Heart left ventricle (tissue), 16 donors: Measurements from ENCODE around the gene PDHB. TPM values are rescaled to one million over a fixed set of nuclear protein-coding genes. Genes with fewer than 3 reads are reported as not detected.

Experiments used
- ATAC-seq, 4 donors: fragments of 200-7000 bp; cut with Tn5 transposase; one replicate each; pipeline ENCODE4 v1.9.1; 2020 to 2022; ENCODE audit warnings: moderate library complexity in 4 of 4, mild to moderate bottlenecking in 3 of 4, moderate number of reproducible peaks in 1 of 4
- DNase-seq, 5 donors: peaks; one replicate each; pipeline ENCODE4 v3.0.0-alpha.2; 2020
- H3K27ac ChIP-seq, 12 donors: fragments of 200-600 bp; sonication (generic) in 4 of 12; one replicate each; pipeline versions ENCODE4 v1.5.0 to v1.8.0; 2016 to 2022; ENCODE audit warnings: mild to moderate bottlenecking in 2 of 12
- H3K27me3 ChIP-seq, 9 donors: fragments of 200-600 bp; sonication (generic) in 2 of 9; one replicate each; pipeline versions ENCODE4 v1.5.1 to v1.8.0; 2016 to 2022; ENCODE audit warnings: mild to moderate bottlenecking in 3 of 9
- H3K36me3 ChIP-seq, 9 donors: fragments of 200-600 bp; sonication (generic) in 2 of 9; one replicate each; pipeline versions ENCODE4 v1.5.0 to v1.8.0; 2018 to 2022; ENCODE audit warnings: mild to moderate bottlenecking in 2 of 9
- H3K4me1 ChIP-seq, 12 donors: fragments of 200-600 bp; sonication (generic) in 4 of 12; one replicate each; pipeline versions ENCODE4 v1.5.0 to v1.8.0; 2016 to 2022; ENCODE audit warnings: mild to moderate bottlenecking in 3 of 12
- H3K4me3 ChIP-seq, 12 donors: fragments of 200-600 bp; sonication (generic) in 4 of 12; one replicate each; pipeline versions ENCODE4 v1.5.0 to v1.8.0; 2017 to 2022; ENCODE audit warnings: mild to moderate bottlenecking in 9 of 12, moderate library complexity in 4 of 12
- H3K9me3 ChIP-seq, 12 donors: fragments of 200-600 bp; sonication (generic) in 4 of 12; one replicate each; pipeline versions ENCODE4 v1.5.0 to v1.8.0; 2016 to 2022; ENCODE audit warnings: mild to moderate bottlenecking in 1 of 12
- CTCF ChIP-seq, 12 donors: fragments of 200-600 bp; sonication (generic) in 4 of 12; IDR thresholded peaks; one replicate each; pipeline versions ENCODE4 v1.5.0 to v1.8.0; 2018 to 2022; ENCODE audit warnings: antibody characterized with exemption in 12 of 12, mild to moderate bottlenecking in 5 of 12
- POLR2A ChIP-seq, 2 donors: fragments of 450-650 bp; IDR thresholded peaks; one replicate each; pipeline ENCODE4 v1.6.1; 2017; ENCODE audit warnings: antibody characterized with exemption in 2 of 2, mild to moderate bottlenecking in 2 of 2, moderate library complexity in 2 of 2
- WGBS, 4 donors: extraction: QIAGEN DNeasy Blood & Tissue Kit in 2 of 4; methylation state at CpG; one replicate each; pipeline versions ENCODE4 v1.1.5 to v1.1.7; 2013 to 2018; 5-methylcytosine and 5-hydroxymethylcytosine counted together
- intact Hi-C, 10 donors: fragments of 100-400 bp; cut with DNase I; formaldehyde crosslinking; loops; one replicate each; pipeline versions ENCODE4 v1.11.1 to v1.14.2; 2022
- long read RNA-seq, 3 donors: library from polyadenylated mRNA; unstranded; transcript quantifications; one replicate each; pipeline ENCODE4 v2.0.0, GENCODE V29; 2020 to 2021
- polyA plus RNA-seq, 2 donors: library from polyadenylated mRNA; stranded (reverse); fragments of 200-250 nt; gene quantifications; one replicate each; pipeline ENCODE4 v1.2.3, GENCODE V29; 2013
- total RNA-seq, 9 donors: library from RNA; depleted of rRNA in 2 of 9; stranded (reverse); fragments of >200 nt in 2 of 9; fragmentation: NEBNext Ultra II Directional in 3 of 9; extraction: Animal tissue kit (Norgen Biotek cat#: 25700) in 3 of 9; gene quantifications; one replicate each; pipeline versions ENCODE4 v1.1.0 to v1.2.4, GENCODE V29; 2016 to 2023
- donor health status: ischemic (EF 13 %, LVEDD 7.1; RV severe dilation, severe dysfunction).
- donor health status: healthy with polysubstance abuse.
- donor health status: DM: no; HTN: yes; CAD: no.
- donor health status: DM: no; HTN: no; CAD: no.
- donor health status: ischemic (EF 25% LVEDD 6.9; RV normal size, moderate dysfunction).
- donor health status: ischemic (EF 25% LVEDD 5.7; RV mildly dilated, moderate dysfunction).
- donor health status: healthy.
- donor health status: DM: yes; HTN: yes; CAD: no.
- donor health status: ischemic (EF 35%, LVEDD 5.7; RV mildly dilated, moderate dysfunction).
- donor health status: nonischemic (EF 11% LVEDD 7.7; RV severe dilation, severe dysfunction).
- donor health status: DM: yes; HTN: yes; CAD: no.
- donor health status: PGD.
- donor health status: ischemic (EF 29% LVEDD 5.4; RV normal size, mild dysfunction).
- donor health status: nonischemic (EF 23%, LVEDD 6.1; RV moderate dilation, normal function).

The PDHB gene
- total RNA-seq = 100 to 1,000 TPM; 154 to 274 (median 192) TPM
- polyA plus RNA-seq = 100 to 1,000 TPM; 133 to 257 TPM
- long read RNA-seq, donor 1, transcript PDHB-201 (10 exons, 1,527 nt) = major isoform, 359 of 408 reads
- long read RNA-seq, donor 1, transcript PDHB-202 (9 exons, 1,478 nt) = minor isoform, 6 of 408 reads
- long read RNA-seq, donor 1, partial matches to known transcripts = 7 of 408 reads
- long read RNA-seq, donor 1, other reads (novel, unspliced or antisense) = 33 of 408 reads
- long read RNA-seq, donor 2, transcript PDHB-202 (9 exons, 1,478 nt) = minor isoform, 12 of 1,011 reads
- long read RNA-seq, donor 2, transcript PDHB-201 (10 exons, 1,527 nt) = major isoform, 943 of 1,011 reads
- long read RNA-seq, donor 2, transcript PDHB-203 (9 exons, 1,535 nt) = minor isoform, 9 of 1,011 reads
- long read RNA-seq, donor 2, partial matches to known transcripts = 23 of 1,011 reads
- long read RNA-seq, donor 2, other reads (novel, unspliced or antisense) = 24 of 1,011 reads
- long read RNA-seq, donor 3, transcript PDHB-201 (10 exons, 1,527 nt) = major isoform, 151 of 185 reads
- long read RNA-seq, donor 3, transcript PDHB-202 (9 exons, 1,478 nt) = minor isoform, 5 of 185 reads
- long read RNA-seq, donor 3, partial matches to known transcripts = 4 of 185 reads
- long read RNA-seq, donor 3, other reads (novel, unspliced or antisense) = 22 of 185 reads

GRCh38 chr3:58433400-58434167 is at the start of gene PDHB:
PDHB (minus strand) TSS chr3:58433832; CDS start chr3:58433809, 23 bp downstream.
- no peaks in the 10 kb centered on the region for H3K9me3 ChIP-seq
- peak; percentile 95 to 99 (median 98) for ATAC-seq
- H3K27ac ChIP-seq = peak within 1 kb of the TSS; percentile 87 to 97 (median 92)
- H3K36me3 ChIP-seq = peaks cover 0 to 37% (median 36%) of the 10 kb centered on the region in 9 donors
- peak; percentile 93 to 96 (median 95) for DNase-seq
- H3K27me3 ChIP-seq = no peaks in the 10 kb centered on the region
- peaks cover 2 to 35% (median 24%) of the 10 kb centered on the region in 12 donors for H3K4me1 ChIP-seq
- peak in 1 of 12 donors; percentile 6 for TF ChIP-seq CTCF (IDR thresholded peaks at IDR 0.05)
- TF ChIP-seq POLR2A (IDR thresholded peaks at IDR 0.05) = peak in 1 of 2 donors; percentile 79
- intact Hi-C loops = loop anchor here in 5 of 10 donors (1.0 to 10.0 kb wide), 4 partner anchors 58 to 101 kb away; partner anchors contain the start of genes ACOX2 (in 3 of the 5), KCTD6 (in 2 of the 5) and PXK (in 1 of the 5)
- peak within 1 kb of the TSS; percentile 44 to 87 (median 76) for H3K4me3 ChIP-seq
- WGBS, 4 donors = 0% methylated on average over 30 to 67 of the region's 67 CpGs

- ATAC-seq (peak in 1 of 4 donors; percentile 19), DNase-seq (no peak)
- intact Hi-C loops = no loop called here
- TF ChIP-seq CTCF (IDR thresholded peaks at IDR 0.05) = no peak
- no peak for TF ChIP-seq POLR2A (IDR thresholded peaks at IDR 0.05)
- Histone ChIP-seq H3K4me3 (no peak overlapping the region), H3K4me1 (peaks cover 0 to 57% (median 8%) of the 10 kb centered on the region in 12 donors), H3K27ac (peak overlapping the region in 5 of 12 donors; percentile 2 to 68 (median 43)), H3K27me3 (no peaks in the 10 kb centered on the region), H3K36me3 (no peaks in the 10 kb centered on the region), H3K9me3 (peaks cover 0 to 14% (median 0%) of the 10 kb centered on the region in 12 donors)
- 31 to 42% (median 38%) methylated on average over 8 of the region's 8 CpGs for WGBS, 4 donors
Observed at GRCh38 chr3:58482917-58483636, 49.4 kb upstream of the PDHB start.

- Histone ChIP-seq H3K9me3 (peaks cover 0 to 14% (median 0%) of the 10 kb centered on the region in 12 donors), H3K27ac (no peak overlapping the region), H3K4me3 (no peak overlapping the region), H3K4me1 (peaks cover 0 to 55% (median 8%) of the 10 kb centered on the region in 12 donors), H3K27me3 (no peaks in the 10 kb centered on the region), H3K36me3 (no peaks in the 10 kb centered on the region)
- DNase-seq = no peak
- 89 to 95% (median 94%) methylated on average over 2 of the region's 2 CpGs for WGBS, 4 donors
- TF ChIP-seq CTCF (IDR thresholded peaks at IDR 0.05) = no peak
- intact Hi-C loops = no loop called here
- no peak for ATAC-seq
Observed at GRCh38 chr3:58480309-58480708, 46.7 kb upstream of the PDHB start.
